SK-N-SH (cell line): ENCODE data around the gene AFAP1L2. TPM values are rescaled to one million over a fixed set of nuclear protein-coding genes. Genes with fewer than 3 reads are reported as not detected.

Source experiments
- CTCF ChIA-PET: fragments of 300-600, 350-600 bp; formaldehyde crosslinking; extraction: SDS; loops from one replicate; lab custom pipeline; 2021; lab: Yijun Ruan, JAX
- POLR2A ChIA-PET: fragments of 350-600 bp; sonication (Branson Sonifier 250); formaldehyde crosslinking; extraction: SDS; loops from one replicate; lab custom pipeline; 2020; ENCODE audit warnings: antibody characterized with exemption, inconsistent platforms; lab: Yijun Ruan, JAX
- DNase-seq: peaks from one replicate; pipeline ENCODE4 v3.0.0; 2012
- H2AFZ ChIP-seq: fragments of 200-600 bp; sonication (generic); 2 replicates; pipeline ENCODE4 v1.8.1; 2016; ENCODE audit warnings: antibody characterized with exemption, mild to moderate bottlenecking, low read depth
- H3F3A ChIP-seq: fragments of 200-600 bp; sonication (generic); replicated peaks from 2 replicates; pipeline ENCODE3; 2016; ENCODE audit warnings: antibody characterized with exemption, mild to moderate bottlenecking; ENCODE audit not compliant: insufficient read depth
- H3K27ac ChIP-seq, 2 experiments: fragments of 200-500 bp in 1 of 2; fragments of 200-600 bp in 1 of 2; sonication (Bioruptor generic) in 1 of 2; sonication (generic), shearing (Covaris generic) in 1 of 2; 2 replicates each; pipeline versions ENCODE4 v1.5.1 to v1.6.1; 2014 to 2016; ENCODE audit warnings: low read depth in 2 of 2, inconsistent platforms in 1 of 2, low read length in 1 of 2, mild to moderate bottlenecking in 1 of 2, mixed read lengths in 1 of 2
- H3K27me3 ChIP-seq: fragments of 200-600 bp; sonication (generic), shearing (Covaris generic); 2 replicates; pipeline ENCODE4 v1.6.1; 2016; ENCODE audit warnings: mixed run types; ENCODE audit not compliant: insufficient read depth
- H3K36me3 ChIP-seq, 2 experiments: fragments of 200-500 bp in 1 of 2; fragments of 200-600 bp in 1 of 2; sonication (Bioruptor generic) in 1 of 2; sonication (generic) in 1 of 2; replicated peaks in 1 of 2; 2 replicates each; pipeline versions ENCODE3 to v1.5.1; 2014 to 2016; ENCODE audit warnings: low read length in 1 of 2, mild to moderate bottlenecking in 1 of 2; ENCODE audit not compliant: insufficient read depth in 2 of 2, control insufficient read depth in 1 of 2
- H3K4me1 ChIP-seq, 2 experiments: fragments of 200-500 bp in 1 of 2; fragments of 200-600 bp in 1 of 2; sonication (Bioruptor generic) in 1 of 2; sonication (generic), shearing (Covaris generic) in 1 of 2; 2 replicates each; pipeline versions ENCODE4 v1.5.1 to v1.6.1; 2014 to 2016; ENCODE audit warnings: low read depth in 1 of 2, low read length in 1 of 2, mixed run types in 1 of 2; ENCODE audit not compliant: insufficient read depth in 2 of 2, control insufficient read depth in 1 of 2
- H3K4me2 ChIP-seq: fragments of 200-600 bp; sonication (generic), shearing (Covaris generic); 2 replicates; pipeline ENCODE4 v1.6.1; 2017; ENCODE audit warnings: mixed run types
- H3K4me3 ChIP-seq, 2 experiments: fragments of 200-500 bp in 1 of 2; fragments of 200-600 bp in 1 of 2; sonication (Bioruptor generic) in 1 of 2; sonication (generic), shearing (Covaris generic) in 1 of 2; 2 replicates each; pipeline versions ENCODE4 v1.5.1 to v1.8.1; 2014 to 2016; ENCODE audit warnings: low read depth in 2 of 2, inconsistent platforms in 1 of 2, low read length in 1 of 2, mild to moderate bottlenecking in 1 of 2, mixed read lengths in 1 of 2, moderate library complexity in 1 of 2
- H3K79me2 ChIP-seq: fragments of 200-600 bp; sonication (generic); 2 replicates; pipeline ENCODE4 v1.8.1; 2017; ENCODE audit warnings: mild to moderate bottlenecking; ENCODE audit not compliant: insufficient read depth
- H3K9ac ChIP-seq: fragments of 200-600 bp; sonication (generic); 2 replicates; pipeline ENCODE4 v1.6.1; 2017; ENCODE audit warnings: mixed run types
- H3K9me2 ChIP-seq: fragments of 200-600 bp; sonication (generic); 2 replicates; pipeline ENCODE4 v1.6.1; 2017; ENCODE audit warnings: mixed run types
- H3K9me3 ChIP-seq: fragments of 200-600 bp; sonication (generic); 2 replicates; pipeline ENCODE4 v1.6.1; 2017; ENCODE audit warnings: mixed run types, mild to moderate bottlenecking, moderate library complexity
- H4K20me1 ChIP-seq: fragments of 200-600 bp; sonication (generic); 2 replicates; pipeline ENCODE4 v1.6.1; 2017; ENCODE audit warnings: mild to moderate bottlenecking, mixed run types; ENCODE audit not compliant: insufficient read depth
- CHD2 ChIP-seq: fragments of 150-350 bp; IDR thresholded peaks from 2 replicates; pipeline ENCODE4 v1.6.1; 2018; ENCODE audit warnings: low read length; ENCODE audit not compliant: partially characterized antibody
- FOSL2 ChIP-seq: IDR thresholded peaks from 2 replicates; pipeline ENCODE4 v1.4.0; 2012; ENCODE audit warnings: low read depth, mild to moderate bottlenecking, moderate library complexity, borderline replicate concordance
- GATA2 ChIP-seq: sonication (generic); formaldehyde crosslinking; IDR thresholded peaks from 2 replicates; pipeline ENCODE4 v1.5.0; 2020; ENCODE audit warnings: mild to moderate bottlenecking, missing genetic modification reagents
- IRF3 ChIP-seq: fragments of 150-350 bp; IDR thresholded peaks from 2 replicates; pipeline ENCODE4 v1.6.1; 2016; ENCODE audit warnings: mild to moderate bottlenecking, low read depth, low read length
- MEF2A ChIP-seq: IDR thresholded peaks from 2 replicates; pipeline ENCODE4 v1.4.0; 2012; ENCODE audit warnings: low read depth, borderline replicate concordance
- NFIC ChIP-seq: IDR thresholded peaks from 2 replicates; pipeline ENCODE4 v1.4.0; 2012; ENCODE audit warnings: borderline replicate concordance
- NRF1 ChIP-seq: IDR thresholded peaks from 2 replicates; pipeline ENCODE4 v1.6.1; 2012; ENCODE audit warnings: low read depth, mild to moderate bottlenecking, low read length
- RAD21 ChIP-seq: IDR thresholded peaks from 2 replicates; pipeline ENCODE4 v1.6.1; 2012; ENCODE audit warnings: mild to moderate bottlenecking, low read length
- RXRA ChIP-seq: IDR thresholded peaks from 2 replicates; pipeline ENCODE4 v1.4.0; 2012; ENCODE audit warnings: low read depth, mild to moderate bottlenecking, borderline replicate concordance
- SMC3 ChIP-seq: IDR thresholded peaks from 2 replicates; pipeline ENCODE4 v1.6.1; 2012; ENCODE audit warnings: low read depth, low read length, improper control_type of control experiment
- TEAD4 ChIP-seq: IDR thresholded peaks from 2 replicates; pipeline ENCODE4 v1.4.0; 2012; ENCODE audit warnings: mild to moderate bottlenecking, borderline replicate concordance; ENCODE audit not compliant: insufficient read depth
- USF2 ChIP-seq: fragments of 150-350 bp; IDR thresholded peaks from 2 replicates; pipeline ENCODE4 v1.6.1; 2017; ENCODE audit warnings: antibody characterized with exemption, low read length, low read depth, borderline replicate concordance
- YY1 ChIP-seq: IDR thresholded peaks from 2 replicates; pipeline ENCODE4 v1.4.0; 2012; ENCODE audit warnings: low read depth, mild to moderate bottlenecking
- WGBS: methylation state at CpG from one replicate; pipeline ENCODE4 v1.1.6; 2017; ENCODE audit warnings: low lambda C conversion rate; 5-methylcytosine and 5-hydroxymethylcytosine counted together
- polyA plus RNA-seq, 3 experiments: library from polyadenylated mRNA; depleted of rRNA; stranded (reverse); fragments of >200 nt; gene quantifications; 2 replicates each; pipeline ENCODE4 v1.2.3, GENCODE V29; 2012
- TF ChIP-seq, protein P1 (sequence below): IDR thresholded peaks from 2 replicates; pipeline ENCODE4 v1.6.1; 2012; ENCODE audit warnings: mild to moderate bottlenecking, low read depth, low read length, moderate library complexity
- TF ChIP-seq, protein P2 (sequence below): IDR thresholded peaks from 2 replicates; pipeline ENCODE4 v1.4.0; 2012; ENCODE audit warnings: low read depth, borderline replicate concordance
- TF ChIP-seq, protein P3 (sequence below): fragments of 200-600 bp; sonication (generic); IDR thresholded peaks from 2 replicates; pipeline ENCODE4 v1.6.1; 2017; ENCODE audit warnings: antibody characterized with exemption, mild to moderate bottlenecking, moderate library complexity
- TF ChIP-seq, protein P4 (sequence below): IDR thresholded peaks from 2 replicates; pipeline ENCODE4; 2012

Gene AFAP1L2
- polyA plus RNA-seq, 1 of the 3 experiments (the other 2 are of a cell fraction), result 0.54 TPM

DNA sequence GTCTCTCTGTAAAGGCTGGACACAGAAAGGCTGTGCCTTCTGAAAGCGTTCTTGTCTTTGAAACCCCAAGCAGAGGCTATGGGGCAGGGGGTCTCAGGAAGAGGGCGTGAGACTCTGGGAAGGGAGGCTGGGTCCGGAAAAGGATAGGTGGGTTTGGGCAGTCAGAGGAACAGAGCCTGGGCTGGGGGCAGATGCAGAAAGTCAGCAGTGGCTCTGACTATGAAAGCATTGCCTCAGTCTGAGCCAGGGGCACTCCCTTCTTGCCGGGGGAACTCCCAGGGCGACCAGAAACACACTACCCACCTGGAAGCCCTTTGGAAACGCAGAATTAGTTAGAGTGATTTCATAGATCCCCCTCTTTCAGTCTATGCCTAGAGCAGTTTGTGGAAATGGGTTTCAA, 93.3 kb downstream of the AFAP1L2 start:
- H3F3A ChIP-seq, result no peaks in the 10 kb centered on the region
- H3K27me3 ChIP-seq, result no peaks in the 10 kb centered on the region
- CTCF ChIA-PET, result no interaction called here
- no peak overlapping the region for H2AFZ ChIP-seq
- H3K9ac ChIP-seq, result no peak overlapping the region
- no peaks in the 10 kb centered on the region for H4K20me1 ChIP-seq
- no peaks in the 10 kb centered on the region for H3K9me2 ChIP-seq
- H3K9me3 ChIP-seq, result no peaks in the 10 kb centered on the region
- no peak overlapping the region for H3K27ac ChIP-seq
- no peak for TF ChIP-seq SMC3
- no peak for TF ChIP-seq IRF3
- no peak for TF ChIP-seq FOSL2
- TF ChIP-seq RAD21, result no peak
- TF ChIP-seq TEAD4, result no peak
- TF ChIP-seq NFIC, result no peak
- TF ChIP-seq, protein P1, sequence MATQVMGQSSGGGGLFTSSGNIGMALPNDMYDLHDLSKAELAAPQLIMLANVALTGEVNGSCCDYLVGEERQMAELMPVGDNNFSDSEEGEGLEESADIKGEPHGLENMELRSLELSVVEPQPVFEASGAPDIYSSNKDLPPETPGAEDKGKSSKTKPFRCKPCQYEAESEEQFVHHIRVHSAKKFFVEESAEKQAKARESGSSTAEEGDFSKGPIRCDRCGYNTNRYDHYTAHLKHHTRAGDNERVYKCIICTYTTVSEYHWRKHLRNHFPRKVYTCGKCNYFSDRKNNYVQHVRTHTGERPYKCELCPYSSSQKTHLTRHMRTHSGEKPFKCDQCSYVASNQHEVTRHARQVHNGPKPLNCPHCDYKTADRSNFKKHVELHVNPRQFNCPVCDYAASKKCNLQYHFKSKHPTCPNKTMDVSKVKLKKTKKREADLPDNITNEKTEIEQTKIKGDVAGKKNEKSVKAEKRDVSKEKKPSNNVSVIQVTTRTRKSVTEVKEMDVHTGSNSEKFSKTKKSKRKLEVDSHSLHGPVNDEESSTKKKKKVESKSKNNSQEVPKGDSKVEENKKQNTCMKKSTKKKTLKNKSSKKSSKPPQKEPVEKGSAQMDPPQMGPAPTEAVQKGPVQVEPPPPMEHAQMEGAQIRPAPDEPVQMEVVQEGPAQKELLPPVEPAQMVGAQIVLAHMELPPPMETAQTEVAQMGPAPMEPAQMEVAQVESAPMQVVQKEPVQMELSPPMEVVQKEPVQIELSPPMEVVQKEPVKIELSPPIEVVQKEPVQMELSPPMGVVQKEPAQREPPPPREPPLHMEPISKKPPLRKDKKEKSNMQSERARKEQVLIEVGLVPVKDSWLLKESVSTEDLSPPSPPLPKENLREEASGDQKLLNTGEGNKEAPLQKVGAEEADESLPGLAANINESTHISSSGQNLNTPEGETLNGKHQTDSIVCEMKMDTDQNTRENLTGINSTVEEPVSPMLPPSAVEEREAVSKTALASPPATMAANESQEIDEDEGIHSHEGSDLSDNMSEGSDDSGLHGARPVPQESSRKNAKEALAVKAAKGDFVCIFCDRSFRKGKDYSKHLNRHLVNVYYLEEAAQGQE, result no peak
- no peak for TF ChIP-seq NRF1
- no peak for TF ChIP-seq CHD2
- TF ChIP-seq, protein P2, sequence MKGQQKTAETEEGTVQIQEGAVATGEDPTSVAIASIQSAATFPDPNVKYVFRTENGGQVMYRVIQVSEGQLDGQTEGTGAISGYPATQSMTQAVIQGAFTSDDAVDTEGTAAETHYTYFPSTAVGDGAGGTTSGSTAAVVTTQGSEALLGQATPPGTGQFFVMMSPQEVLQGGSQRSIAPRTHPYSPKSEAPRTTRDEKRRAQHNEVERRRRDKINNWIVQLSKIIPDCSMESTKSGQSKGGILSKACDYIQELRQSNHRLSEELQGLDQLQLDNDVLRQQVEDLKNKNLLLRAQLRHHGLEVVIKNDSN, result no peak
- TF ChIP-seq, protein P3, sequence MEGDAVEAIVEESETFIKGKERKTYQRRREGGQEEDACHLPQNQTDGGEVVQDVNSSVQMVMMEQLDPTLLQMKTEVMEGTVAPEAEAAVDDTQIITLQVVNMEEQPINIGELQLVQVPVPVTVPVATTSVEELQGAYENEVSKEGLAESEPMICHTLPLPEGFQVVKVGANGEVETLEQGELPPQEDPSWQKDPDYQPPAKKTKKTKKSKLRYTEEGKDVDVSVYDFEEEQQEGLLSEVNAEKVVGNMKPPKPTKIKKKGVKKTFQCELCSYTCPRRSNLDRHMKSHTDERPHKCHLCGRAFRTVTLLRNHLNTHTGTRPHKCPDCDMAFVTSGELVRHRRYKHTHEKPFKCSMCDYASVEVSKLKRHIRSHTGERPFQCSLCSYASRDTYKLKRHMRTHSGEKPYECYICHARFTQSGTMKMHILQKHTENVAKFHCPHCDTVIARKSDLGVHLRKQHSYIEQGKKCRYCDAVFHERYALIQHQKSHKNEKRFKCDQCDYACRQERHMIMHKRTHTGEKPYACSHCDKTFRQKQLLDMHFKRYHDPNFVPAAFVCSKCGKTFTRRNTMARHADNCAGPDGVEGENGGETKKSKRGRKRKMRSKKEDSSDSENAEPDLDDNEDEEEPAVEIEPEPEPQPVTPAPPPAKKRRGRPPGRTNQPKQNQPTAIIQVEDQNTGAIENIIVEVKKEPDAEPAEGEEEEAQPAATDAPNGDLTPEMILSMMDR, result no peak
- TF ChIP-seq MEF2A, result no peak
- no peak for TF ChIP-seq RXRA
- no peak for TF ChIP-seq USF2
- TF ChIP-seq GATA2 (CRISPR knock-in tag), result no peak
- no peak for TF ChIP-seq YY1
- TF ChIP-seq, protein P4, sequence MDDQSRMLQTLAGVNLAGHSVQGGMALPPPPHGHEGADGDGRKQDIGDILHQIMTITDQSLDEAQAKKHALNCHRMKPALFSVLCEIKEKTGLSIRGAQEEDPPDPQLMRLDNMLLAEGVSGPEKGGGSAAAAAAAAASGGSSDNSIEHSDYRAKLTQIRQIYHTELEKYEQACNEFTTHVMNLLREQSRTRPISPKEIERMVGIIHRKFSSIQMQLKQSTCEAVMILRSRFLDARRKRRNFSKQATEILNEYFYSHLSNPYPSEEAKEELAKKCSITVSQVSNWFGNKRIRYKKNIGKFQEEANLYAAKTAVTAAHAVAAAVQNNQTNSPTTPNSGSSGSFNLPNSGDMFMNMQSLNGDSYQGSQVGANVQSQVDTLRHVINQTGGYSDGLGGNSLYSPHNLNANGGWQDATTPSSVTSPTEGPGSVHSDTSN, result no peak
- POLR2A ChIA-PET, result no interaction called here
- no peak overlapping the region for H3K4me3 ChIP-seq
- no peak for DNase-seq
- peaks cover 0 to 8% of the 10 kb centered on the region in 2 experiments; a peak in 1 of 4 replicates for H3K4me1 ChIP-seq
- no peaks in the 10 kb centered on the region for H3K79me2 ChIP-seq
- H3K36me3 ChIP-seq, result no peaks in the 10 kb centered on the region
- H3K4me2 ChIP-seq, result no peak overlapping the region
- WGBS, result 67% methylated on average over 6 of the region's 6 CpGs
